ENCODE measurements around the gene SSBP2.

SSBP2 gene

DNA sequence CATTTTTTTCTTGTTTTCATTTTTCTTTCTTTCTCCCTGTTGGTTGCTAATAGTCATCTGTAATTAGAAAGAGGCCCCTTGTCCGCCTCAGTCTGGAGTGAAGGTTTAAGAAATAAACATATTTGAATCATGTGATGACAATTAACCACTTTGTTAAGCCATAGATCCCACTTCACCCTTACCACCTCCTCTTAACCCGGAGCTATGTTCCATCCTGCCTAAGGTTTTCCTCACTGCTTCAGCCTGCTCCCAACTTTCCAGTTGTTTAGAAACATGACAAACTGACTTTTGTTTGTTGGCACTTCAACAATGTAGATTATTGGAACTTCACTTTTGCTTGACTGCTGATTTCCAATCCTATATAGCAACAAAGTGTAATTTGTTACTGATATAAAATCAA is 37.4 kb upstream of the SSBP2 start:
- H3K4me3 ChIP-seq (ENCODE audit: low read depth, low read length), result no peak overlapping the region
- no peak for DNase-seq (ENCODE audit: low read depth)
- TF ChIP-seq, protein P1, sequence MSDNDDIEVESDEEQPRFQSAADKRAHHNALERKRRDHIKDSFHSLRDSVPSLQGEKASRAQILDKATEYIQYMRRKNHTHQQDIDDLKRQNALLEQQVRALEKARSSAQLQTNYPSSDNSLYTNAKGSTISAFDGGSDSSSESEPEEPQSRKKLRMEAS (IDR thresholded peaks at IDR 0.05; ENCODE audit: low read depth, low read length), result no peak
- TF ChIP-seq POLR2A (IDR thresholded peaks at IDR 0.05; ENCODE audit: extremely low read depth, insufficient read length) (no peak), CTCF (IDR thresholded peaks at IDR 0.05; ENCODE audit: low read depth, low read length) (no peak), MYC (IDR thresholded peaks at IDR 0.05; ENCODE audit: low read depth, low read length) (no peak)

DNA sequence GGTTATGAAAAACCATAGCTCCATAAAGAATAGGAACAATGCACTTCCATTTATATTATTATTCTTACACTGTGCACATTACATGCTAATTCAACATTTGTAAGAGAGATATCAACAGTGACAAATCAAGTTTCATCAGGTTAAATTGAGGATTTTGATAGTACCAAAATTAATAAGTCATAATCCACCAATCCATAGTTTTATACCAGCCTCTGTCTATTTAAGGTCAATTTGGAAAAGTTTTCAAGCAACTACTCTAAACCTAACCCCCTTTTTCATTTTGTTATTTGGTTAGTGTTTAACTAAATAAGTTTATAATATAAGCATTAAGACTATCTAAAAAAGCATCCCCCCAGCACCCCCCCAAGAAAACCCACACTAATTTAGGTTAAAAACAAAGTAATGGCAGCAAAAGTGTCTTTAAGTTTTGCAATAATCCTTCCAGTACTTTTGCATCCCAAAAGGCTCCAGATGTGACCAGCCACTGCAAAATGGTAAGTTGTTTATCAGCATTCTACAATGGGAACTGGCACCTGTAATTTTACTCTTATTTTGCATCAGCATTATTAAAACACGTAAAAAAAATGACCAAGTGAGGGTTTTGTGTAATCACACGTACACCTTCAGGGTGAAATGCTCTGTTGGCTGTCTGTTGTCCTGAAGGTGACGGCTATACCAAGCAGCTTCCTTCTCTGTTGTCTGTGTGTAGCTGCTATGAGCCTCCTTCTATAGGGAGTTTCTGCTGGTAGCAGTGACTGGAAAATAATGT is 36.8 kb upstream of the SSBP2 start:
- no peak overlapping the region for H3K4me3 ChIP-seq (ENCODE audit: low read depth, low read length)
- DNase-seq (ENCODE audit: low read depth), result peak; percentile 80
- TF ChIP-seq, protein P1 (IDR thresholded peaks at IDR 0.05; ENCODE audit: low read depth, low read length), result no peak
- no peak for TF ChIP-seq CTCF (IDR thresholded peaks at IDR 0.05; ENCODE audit: low read depth, low read length)

GRCh38 chr5:81786991-81787390 is 36.1 kb upstream of the SSBP2 start:
- H3K4me3 ChIP-seq (ENCODE audit: low read depth, low read length), result no peak overlapping the region
- no peak for DNase-seq (ENCODE audit: low read depth)
- TF ChIP-seq POLR2A (IDR thresholded peaks at IDR 0.05; ENCODE audit: extremely low read depth, insufficient read length) (no peak), CTCF (IDR thresholded peaks at IDR 0.05; ENCODE audit: low read depth, low read length) (no peak), MYC (IDR thresholded peaks at IDR 0.05; ENCODE audit: low read depth, low read length) (no peak)
- TF ChIP-seq, protein P1 (IDR thresholded peaks at IDR 0.05; ENCODE audit: low read depth, low read length), result no peak

DNA sequence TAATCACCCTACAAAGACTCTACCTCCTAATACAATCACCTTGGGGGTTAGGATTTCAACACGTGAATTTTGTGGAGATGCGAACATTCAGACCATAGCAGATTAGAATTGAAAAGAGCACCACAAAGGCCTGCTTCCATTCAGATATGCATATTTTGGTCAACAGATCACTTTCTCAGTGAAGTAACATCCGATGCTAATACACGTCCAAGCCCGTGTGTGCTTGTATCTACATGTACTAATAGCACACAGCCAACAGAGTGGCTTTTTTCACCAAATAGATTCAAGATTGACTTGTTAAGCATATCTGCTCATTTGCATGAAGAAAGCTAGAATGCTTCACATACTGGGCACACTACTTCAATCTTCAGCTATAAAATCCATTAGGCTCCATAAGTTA is 35.6 kb upstream of the SSBP2 start:
- DNase-seq (ENCODE audit: low read depth), result no peak
- no peak for TF ChIP-seq CTCF (IDR thresholded peaks at IDR 0.05; ENCODE audit: low read depth, low read length)
- TF ChIP-seq POLR2A (IDR thresholded peaks at IDR 0.05; ENCODE audit: extremely low read depth, insufficient read length), result no peak
- no peak for TF ChIP-seq MYC (IDR thresholded peaks at IDR 0.05; ENCODE audit: low read depth, low read length)
- TF ChIP-seq, protein P1 (IDR thresholded peaks at IDR 0.05; ENCODE audit: low read depth, low read length), result no peak
- H3K4me3 ChIP-seq (ENCODE audit: low read depth, low read length), result no peak overlapping the region

DNA sequence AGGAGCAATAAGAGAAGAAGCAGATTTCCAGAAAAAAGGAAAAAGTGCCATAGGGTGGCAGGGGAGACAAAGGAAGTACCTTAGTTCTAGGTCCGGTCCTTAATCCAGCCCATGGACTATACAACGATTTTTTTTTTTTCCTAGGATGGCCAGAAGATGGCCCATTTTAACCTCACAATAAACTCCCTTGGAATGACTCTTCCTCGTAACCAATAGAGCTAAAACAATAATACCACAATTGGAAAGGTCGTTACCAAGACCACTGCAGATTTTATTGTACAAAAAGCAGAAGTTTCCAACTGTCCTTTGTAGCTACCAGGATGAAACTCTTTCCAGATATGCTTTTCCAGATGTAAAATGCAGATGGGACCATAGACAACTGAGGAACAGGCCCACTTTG is 34.4 kb upstream of the SSBP2 start:
- DNase-seq (ENCODE audit: low read depth), result peak; percentile 83
- H3K4me3 ChIP-seq (ENCODE audit: low read depth, low read length), result no peak overlapping the region
- TF ChIP-seq, protein P1 (IDR thresholded peaks at IDR 0.05; ENCODE audit: low read depth, low read length), result no peak
- no peak for TF ChIP-seq CTCF (IDR thresholded peaks at IDR 0.05; ENCODE audit: low read depth, low read length)
- no peak for TF ChIP-seq MYC (IDR thresholded peaks at IDR 0.05; ENCODE audit: low read depth, low read length)
